GM21526 (cell line): ENCODE measurements around the gene NCOR1.
A peak's percentile ranks its signal among the peaks of the same experiment; 100 is the strongest.

ENCODE experiments used
- ATAC-seq: cut with Tn5 transposase; IDR thresholded peaks from one replicate; pipeline ENCODE4 v1.9.1; 2021; ENCODE audit warnings: moderate library complexity; ENCODE audit not compliant: unreplicated experiment, low FRiP score

Gene NCOR1

DNA sequence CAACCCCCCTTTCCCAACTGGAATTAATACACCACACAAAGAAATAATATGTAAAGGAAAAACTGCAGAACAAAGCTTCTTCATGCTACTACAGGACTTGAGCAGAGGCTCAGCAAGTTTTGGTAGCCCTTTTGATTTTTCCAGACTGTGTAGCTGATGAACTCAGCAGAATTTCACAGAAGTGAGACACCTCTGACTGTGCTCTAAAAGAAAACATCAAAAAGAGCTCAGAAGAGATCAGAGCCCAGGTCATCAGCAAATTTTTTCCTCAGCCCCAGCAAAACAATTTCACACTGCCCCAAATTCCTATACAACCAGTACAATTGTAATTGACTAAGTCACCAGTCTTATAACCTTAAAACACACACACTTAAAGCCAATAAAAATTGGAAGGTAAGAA, 177.7 kb downstream of the NCOR1 start:
- ATAC-seq = no peak

DNA sequence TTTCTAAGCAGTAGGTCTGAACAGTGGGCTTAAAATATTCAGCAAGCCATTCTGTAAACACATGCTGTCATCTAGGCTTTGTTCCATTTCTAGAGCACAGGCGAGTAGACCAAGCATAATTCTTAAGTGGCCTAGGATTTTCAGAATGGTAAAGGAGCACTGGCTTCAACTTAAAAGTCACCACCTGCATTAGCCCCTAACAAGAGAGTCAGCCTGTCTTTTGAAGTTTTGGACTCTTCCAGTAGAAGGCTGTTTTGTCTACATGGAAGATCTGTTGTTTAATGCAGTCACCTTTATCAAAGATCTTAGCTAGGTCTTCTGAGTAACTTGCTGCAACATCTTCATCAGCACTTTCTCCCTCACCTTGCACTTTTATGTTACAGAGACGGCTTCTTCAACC, 179.1 kb downstream of the NCOR1 start:
- ATAC-seq = no peak

DNA sequence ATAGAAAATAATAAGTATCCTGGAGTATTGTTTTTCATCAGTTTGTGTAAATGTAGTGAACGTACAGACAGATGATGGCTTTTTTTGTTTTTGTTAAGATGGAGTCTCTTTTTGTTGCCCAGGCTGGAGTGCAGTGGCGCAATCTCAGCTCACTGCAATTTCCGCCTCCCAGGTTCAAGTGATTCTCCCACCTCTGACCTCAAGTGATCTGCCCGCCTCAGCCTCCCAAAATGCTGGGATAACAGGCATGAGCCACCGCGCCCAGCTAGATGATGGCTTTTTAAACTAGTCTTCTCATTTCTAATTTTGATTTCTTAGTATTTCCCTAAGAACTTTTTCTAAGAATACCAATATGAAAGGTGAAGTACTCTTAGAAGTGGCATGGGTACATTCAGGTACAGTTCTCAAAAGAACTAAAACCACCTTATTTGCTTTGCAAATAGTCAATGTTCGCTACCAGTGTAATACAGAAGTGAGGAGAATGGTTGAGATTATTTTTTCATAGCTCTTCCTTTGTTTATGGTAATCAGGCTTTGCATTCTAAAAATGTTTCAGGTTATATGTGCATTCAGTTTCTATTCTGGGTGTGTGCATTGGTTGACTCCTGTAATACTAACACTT, 181.5 kb downstream of the NCOR1 start:
- no peak for ATAC-seq

GRCh38 chr17:16027708-16028584, 187.4 kb downstream of the NCOR1 start:
- peak; percentile 67 for ATAC-seq

DNA sequence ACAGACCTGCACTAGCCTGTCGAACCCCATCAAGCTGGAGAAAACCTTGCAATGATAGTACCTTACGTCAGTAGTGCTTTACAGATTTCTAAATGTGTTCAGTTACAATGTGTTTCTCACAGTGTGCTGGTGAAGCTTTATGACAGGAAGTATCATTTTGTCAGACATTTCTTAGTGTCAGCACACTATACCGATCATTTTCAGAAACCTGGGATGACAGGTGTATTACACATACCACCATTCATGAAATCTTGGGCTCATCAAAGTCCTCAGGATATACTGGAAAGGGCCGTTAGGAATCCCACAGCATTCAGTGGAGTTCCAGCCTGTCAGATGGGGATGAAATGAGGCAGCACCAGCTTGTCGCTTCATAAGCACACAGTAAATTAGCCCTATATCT, 188.4 kb downstream of the NCOR1 start:
- no peak for ATAC-seq

GRCh38 chr17:16025202-16025601, 190.1 kb downstream of the NCOR1 start:
- ATAC-seq = no peak

DNA sequence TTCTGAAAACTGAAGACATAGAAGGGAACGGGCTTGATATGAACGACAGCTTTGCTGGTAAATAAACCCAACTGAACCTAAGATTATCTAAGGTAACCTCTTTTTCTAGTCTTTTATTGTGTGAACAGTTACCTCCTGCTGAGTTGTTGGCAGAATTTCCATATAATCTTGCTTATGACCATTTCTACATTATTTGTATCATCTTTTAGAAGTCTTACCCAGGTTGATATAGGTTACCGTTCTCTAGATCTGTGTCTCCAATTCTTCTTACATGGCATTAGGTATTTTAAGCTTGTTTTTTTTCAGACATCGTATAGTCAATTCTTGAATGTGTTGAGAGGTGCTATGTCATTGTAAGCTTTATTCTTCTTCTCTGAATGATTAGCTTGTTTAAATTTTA, 191.5 kb downstream of the NCOR1 start:
- no peak for ATAC-seq

DNA sequence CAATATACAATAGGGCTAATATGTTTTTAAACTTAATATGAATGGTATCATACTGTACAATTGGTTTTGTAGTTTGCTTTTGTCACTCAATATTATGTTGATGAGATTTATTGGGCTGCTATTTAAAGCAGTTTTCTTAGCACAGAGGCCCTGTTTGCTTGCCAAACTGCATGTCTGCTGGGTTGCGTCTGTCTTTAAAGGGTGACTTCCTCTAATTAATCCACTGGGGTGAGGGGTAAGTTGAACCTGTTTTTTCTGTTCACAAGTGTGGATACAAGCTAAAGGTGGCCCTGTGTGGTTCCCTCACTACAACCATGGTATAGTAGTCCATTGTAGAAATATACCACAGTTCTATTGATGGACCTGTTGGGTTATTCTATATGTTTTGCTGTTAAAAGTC, 196.0 kb downstream of the NCOR1 start:
- no peak for ATAC-seq

DNA sequence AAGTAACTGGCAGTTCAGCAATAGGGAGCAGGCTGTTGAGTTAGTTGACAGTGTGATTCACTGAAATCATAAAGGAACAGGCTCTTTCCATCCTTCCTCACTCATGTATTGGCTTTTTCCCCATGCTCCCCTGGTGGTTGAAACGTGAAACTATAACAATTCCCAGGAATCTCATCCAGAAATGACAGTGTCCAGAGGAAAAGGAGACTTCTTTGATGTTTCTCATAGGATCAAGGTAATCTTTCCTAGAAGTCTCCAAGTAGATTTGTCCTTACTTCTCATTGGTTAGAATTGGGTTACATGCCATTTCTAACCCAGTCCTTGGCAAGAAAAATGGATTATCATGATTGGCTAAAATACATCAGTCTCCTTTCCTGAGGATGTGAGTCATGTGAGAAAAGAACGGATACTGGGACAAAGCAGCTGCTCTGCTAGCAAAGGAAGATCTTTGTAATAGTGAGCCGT, 201.4 kb downstream of the NCOR1 start:
- no peak for ATAC-seq

DNA sequence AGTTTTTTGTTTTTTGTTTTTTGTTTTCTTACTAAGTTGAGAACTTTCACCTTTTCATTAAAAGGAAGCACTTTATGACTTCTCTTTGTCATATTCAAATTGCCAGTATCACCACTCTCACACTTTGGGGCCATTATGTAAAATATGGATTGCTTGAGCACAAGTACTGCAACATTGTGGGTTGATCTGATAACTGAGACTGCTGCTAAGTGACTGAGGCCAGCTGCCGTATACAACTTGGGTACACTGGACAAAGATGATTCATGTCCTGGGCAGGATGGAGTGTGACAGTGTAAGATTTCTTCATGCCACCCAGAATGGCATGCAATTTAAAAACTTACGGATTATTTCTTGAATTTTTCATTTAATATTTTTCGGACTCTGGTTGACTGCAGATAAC, 207.9 kb downstream of the NCOR1 start:
- no peak for ATAC-seq

- ATAC-seq = no peak
Measured at GRCh38 chr17:16005636-16006035, 209.7 kb downstream of the NCOR1 start.

DNA sequence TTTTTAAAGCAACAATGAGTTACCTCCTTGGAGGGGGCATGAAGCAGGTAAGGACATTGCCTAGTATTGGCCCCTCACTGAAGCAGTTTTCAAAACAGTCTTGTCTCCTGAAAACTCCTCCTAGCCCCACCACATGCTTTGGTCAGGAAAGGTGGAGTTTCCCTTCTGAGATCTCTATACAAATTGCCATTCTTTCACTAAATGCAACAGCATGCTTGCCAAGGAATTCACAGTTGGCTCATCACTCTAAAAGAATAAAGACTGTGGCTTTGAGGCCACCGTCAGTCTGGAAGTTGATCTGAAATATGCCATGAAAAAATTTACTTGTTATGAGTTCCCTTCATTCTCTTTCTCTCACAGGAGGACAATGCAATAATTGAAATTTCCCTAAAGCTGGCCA, 211.5 kb downstream of the NCOR1 start:
- ATAC-seq = no peak

DNA sequence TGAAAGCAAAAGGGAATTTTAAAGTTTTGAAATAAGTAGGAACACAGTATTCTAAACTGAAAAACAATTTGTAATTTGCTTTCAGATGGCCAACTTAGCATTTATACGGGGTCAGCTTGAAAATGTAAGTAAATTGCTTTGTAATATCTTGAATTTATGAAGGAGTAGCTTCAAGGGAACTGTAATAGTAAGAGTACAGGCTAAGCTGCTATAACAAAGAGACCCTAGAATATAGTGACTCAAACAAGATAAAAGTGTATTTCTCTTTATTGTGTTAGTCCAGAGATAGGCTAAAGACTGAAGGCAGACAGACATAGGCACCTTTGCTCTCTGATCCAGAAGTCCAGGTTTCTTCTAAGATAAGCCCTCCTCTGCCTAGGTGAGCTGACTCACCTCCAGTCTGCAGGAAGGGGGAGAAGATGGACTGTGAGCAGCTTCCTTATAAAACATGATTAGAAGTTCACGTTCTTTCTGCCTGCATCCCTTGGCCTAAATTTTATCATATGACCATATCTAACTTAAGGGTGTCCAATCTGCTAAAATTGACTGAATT, 212.6 kb downstream of the NCOR1 start:
- no peak for ATAC-seq

- no peak for ATAC-seq
Measured at GRCh38 chr17:16001226-16001897, 214.0 kb downstream of the NCOR1 start.

GRCh38 chr17:15999974-16000827, 215.1 kb downstream of the NCOR1 start:
- peak; percentile 26 for ATAC-seq

DNA sequence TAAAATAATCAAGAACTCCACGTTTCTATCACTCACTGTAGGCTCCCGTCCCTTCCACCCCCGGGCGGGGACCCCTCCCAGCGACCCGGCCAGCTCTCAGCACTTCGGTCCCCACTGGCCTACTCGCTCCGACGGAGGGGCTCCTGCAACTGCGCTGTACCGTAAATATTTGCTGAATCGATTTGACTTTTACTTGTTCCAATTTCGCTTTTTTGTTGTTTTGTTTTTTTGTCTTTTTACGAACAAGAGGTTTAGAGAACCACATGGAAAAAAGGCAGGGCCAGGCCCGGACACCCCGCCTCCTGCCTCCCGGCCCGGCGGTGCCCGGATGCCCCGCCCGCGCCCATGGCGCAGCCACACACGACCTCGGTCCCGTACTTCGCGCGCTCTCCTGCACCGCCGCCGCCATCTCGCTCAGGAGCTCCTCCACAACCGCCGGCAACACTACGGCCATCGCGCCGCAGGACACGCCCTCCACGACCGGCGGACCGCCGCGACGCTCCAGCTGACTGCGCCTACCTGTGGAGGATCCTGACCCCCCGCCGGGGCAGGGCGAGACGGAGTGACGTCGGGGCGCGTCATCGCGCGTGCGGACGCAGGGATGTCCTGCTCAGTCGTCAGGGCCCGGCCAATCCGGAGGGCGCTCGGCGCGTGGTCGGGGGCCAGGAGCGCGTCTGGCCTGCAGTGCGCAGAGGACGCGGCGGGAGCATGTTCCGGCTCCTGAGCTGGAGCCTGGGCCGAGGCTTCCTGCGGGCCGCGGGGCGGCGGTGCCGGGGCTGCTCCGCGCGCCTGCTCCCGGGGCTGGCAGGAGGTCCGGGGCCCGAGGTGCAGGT, 216.0 kb downstream of the NCOR1 start, which contains the start of the genes TTC19 and ZSWIM7:
TSS of gene TTC19 (plus strand) at position 684 of the 833 bp plus-strand sequence. CDS start at position 709, 25 bp downstream.
TSS of gene ZSWIM7 (minus strand) at position 564 of the 833 bp plus-strand sequence. CDS start at position 454, 110 bp downstream.
- ATAC-seq = peak; percentile 95

DNA sequence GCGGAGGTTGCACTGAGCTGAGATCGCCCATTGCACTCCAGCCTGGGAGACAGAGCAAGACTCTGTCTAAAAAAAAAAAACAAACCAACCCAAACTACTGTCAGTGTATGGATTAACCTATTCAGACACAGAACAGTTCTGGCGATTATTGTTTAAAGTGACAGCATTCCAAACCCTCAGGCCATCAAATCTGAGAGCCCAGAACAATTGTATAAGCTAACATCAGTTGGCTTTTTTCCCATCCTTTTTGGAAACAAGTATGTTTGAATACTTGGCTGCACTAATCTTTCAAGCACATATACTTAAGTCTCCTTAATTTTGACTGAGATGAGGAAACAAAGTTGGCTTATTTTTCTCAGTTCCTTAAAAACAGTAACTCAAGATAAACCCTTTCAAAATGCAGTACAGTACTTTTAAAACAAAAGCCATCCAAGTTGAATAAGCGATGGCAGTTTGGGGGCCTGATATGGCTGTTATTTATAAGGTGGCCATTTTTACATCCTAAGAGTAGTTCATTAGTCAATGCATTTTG, 217.2 kb downstream of the NCOR1 start:
- ATAC-seq = no peak

DNA sequence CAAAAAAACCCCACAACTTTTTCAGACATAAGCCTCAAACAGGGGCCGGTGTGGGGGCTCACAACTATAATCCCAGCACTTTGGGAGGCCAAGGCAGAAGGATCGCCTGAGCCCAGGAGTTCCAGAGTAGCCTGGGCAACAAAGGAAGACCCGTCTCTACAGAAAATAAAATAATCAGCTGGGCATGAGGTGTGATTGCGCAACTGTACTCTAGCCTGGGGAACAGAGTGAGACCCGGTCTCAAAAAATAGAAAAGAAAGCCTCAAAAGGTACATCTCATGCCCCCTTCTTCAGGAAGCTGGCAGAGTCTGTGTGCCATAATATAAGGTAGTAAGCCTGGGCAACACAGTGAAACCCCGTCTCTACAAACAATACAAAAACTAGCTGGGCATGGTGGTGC, 219.0 kb downstream of the NCOR1 start:
- no peak for ATAC-seq
